ENCODE results near the gene SLC43A3.
A peak's percentile ranks its signal among the peaks of the same experiment; 100 is the strongest.
"Not testable (repeated sequence)": the region's sequence is repeated elsewhere in the genome, so short reads cannot be mapped to it uniquely, and the experiment has no call there.

The SLC43A3 gene

DNA sequence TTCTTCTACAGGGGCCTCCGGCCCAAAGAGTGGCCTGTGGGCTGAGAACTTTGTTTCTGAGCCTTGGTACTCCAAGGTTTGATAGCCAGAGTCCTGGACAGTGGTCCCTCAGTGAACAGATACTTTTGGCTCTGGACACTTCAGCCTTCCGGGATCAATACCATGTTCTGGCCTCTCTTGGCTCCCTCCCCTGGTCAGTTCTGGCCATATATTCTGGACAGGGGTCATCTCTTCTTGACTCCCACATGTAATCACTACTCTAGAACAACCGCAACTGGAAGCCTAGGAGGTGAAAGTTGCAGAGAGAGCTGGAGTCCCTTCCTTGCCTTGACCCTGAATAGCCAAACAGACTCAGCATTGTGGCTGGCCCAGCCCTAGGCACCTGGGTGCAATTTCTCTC is 35.7 kb upstream of the SLC43A3 start:
- Mint-ChIP-seq H3K27me3 (peaks cover 14% of the 10 kb centered on the region), H3K4me3 (peak overlapping the region; percentile 19), H3K4me1 (peaks cover 16% of the 10 kb centered on the region), H3K36me3 (no peaks in the 10 kb centered on the region), H3K9me3 (no peaks in the 10 kb centered on the region), H3K27ac (no peak overlapping the region)

GRCh38 chr11:57461841-57462489 is 35.0 kb upstream of the SLC43A3 start:
- H3K36me3 Mint-ChIP-seq = no peaks in the 10 kb centered on the region
- H3K27me3 Mint-ChIP-seq = peaks cover 14% of the 10 kb centered on the region
- peaks cover 23% of the 10 kb centered on the region for H3K4me1 Mint-ChIP-seq
- no peaks in the 10 kb centered on the region for H3K9me3 Mint-ChIP-seq
- peak overlapping the region; percentile 55 for H3K4me3 Mint-ChIP-seq
- H3K27ac Mint-ChIP-seq = no peak overlapping the region

DNA sequence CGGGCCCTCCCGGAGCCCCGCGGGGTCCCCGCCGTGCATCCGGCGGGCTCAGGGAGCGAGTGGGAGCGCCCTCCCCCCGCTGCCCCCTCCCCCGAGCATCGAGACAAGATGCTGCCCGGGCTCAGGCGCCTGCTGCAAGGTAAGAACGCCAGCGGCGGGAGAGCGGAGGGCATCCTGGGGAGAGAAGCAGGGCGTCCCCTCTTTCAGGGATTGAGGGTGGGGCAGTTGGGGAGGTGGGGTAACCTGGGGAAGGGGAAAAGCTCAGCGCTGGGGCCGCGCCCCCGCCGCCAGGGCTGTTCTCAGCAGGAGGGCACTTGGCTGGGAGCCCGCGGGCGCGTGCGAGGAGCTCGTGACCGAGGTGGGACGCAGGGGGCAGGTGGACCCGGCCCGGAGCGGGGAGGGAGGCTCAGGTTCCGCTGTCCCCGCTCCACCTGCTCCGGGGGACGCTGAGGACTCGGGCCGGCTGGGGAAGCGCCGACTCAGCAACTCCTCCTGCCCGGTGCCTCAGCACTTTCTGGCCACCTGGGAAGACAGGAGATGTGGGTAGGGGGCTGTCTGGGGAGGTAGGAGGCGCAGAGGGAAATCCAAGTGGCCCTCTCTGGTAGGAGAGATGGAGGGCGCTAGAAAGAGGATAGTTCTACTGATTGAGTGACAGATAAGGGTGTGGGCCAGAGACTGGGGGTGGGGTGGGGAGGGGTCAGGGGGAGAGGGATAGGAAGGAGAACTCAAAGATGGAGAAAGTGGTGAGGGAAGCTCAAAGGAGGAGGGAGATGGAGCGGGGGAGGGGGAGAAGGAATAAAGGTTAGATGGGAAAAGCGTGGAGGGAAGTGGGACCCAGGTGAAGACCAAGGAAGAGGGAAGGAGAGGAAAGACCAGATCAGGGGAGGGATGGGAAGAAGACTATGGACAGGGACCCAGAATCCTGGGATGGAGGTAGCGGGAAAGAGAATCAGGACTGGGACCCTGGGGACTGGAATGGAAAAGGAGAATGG is 34.1 kb upstream of the SLC43A3 start:
- peak overlapping the region; percentile 55 for H3K4me3 Mint-ChIP-seq
- H3K27ac Mint-ChIP-seq = no peak overlapping the region
- no peaks in the 10 kb centered on the region for H3K9me3 Mint-ChIP-seq
- H3K4me1 Mint-ChIP-seq = peaks cover 25% of the 10 kb centered on the region
- no peaks in the 10 kb centered on the region for H3K36me3 Mint-ChIP-seq
- peaks cover 14% of the 10 kb centered on the region for H3K27me3 Mint-ChIP-seq

DNA sequence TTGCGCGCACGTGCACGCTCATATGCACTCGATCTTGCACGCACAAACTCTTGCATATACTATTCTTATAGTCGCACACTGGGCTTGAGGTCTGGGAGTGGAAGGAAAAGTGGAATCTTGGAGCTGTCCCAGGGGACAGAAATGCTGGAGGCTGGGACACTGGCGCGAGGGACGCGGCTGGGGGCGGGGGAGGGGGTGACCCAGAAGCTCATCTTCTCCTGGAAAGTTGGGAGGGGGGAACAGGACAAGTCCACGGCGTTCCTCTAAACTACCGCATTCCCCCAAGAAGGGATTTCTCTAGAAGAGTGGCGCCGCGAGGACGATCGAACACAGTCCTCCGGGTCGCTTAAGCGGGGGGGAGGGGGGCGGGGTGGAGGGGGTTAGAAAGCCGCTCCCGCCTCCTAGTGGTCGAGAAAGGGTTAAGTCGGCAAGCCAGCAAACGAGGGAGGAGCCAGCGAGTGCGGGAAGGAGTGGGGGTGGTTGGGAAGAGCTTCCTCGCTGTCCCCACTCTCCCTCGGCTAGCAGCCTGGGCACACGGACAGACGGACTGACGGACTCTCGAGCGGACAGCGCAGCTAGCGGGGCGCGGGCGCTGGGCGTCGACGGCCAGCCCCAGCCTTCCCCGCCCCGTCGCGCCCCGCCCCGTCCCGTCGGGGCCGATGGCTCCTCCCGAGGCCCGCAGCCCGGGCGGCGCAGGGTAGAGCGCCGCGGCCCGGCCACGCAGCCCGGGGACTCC is 33.3 kb upstream of the SLC43A3 start, which contains the start of gene RTN4RL2:
TSS of gene RTN4RL2 (plus strand) at position 507 of the 736 bp plus-strand sequence. CDS start 338 bp downstream, outside the sequence.
- Mint-ChIP-seq H3K4me1 (peaks cover 25% of the 10 kb centered on the region), H3K27me3 (peaks cover 14% of the 10 kb centered on the region), H3K36me3 (no peaks in the 10 kb centered on the region), H3K9me3 (no peaks in the 10 kb centered on the region), H3K4me3 (peak within 1 kb of the TSS; percentile 72), H3K27ac (peak within 1 kb of the TSS; percentile 9)

DNA sequence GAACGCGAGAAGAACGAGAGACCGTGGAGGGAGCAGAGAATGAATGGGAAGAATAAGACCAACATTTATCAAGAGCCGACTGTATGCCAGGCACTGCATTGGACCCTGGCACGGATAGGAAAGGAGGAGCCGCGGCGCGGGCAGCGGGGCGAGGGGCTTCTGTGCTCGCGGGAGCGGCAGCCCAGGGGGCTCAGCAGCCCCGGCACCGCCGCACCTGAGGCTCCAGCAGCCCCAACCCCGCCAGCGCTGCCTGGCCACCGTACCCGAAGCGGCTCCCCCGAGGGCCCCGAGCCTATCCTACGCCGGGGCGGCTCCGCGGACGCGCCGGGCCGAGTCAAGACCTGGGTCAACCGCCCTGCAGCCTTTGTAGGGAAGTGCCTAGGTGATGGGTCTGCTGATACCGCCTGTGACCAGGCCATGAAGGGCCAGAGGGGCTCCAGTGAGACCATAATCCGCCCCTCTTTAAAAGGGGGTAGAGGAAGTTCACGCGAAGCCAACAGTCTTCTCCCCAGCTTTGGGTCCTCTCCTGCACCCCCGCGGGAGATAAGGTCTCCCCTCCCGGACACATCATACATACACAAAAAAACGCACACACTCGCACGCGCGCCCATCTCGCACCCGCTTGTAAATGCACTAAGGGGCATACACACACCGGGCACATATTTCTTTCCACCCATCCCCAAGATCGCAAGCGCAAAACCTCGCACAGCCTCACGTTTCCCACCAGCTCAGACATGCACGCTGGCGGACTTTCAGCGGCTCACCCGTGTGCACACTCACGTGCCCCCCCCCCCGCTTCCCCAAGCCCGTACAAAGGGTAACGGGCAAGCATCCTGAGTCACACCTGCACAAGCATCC is 32.5 kb upstream of the SLC43A3 start:
- H3K4me1 Mint-ChIP-seq = peaks cover 25% of the 10 kb centered on the region
- peaks cover 14% of the 10 kb centered on the region for H3K27me3 Mint-ChIP-seq
- peak overlapping the region; percentile 68 for H3K27ac Mint-ChIP-seq
- no peaks in the 10 kb centered on the region for H3K9me3 Mint-ChIP-seq
- H3K4me3 Mint-ChIP-seq = peak overlapping the region; percentile 91
- no peaks in the 10 kb centered on the region for H3K36me3 Mint-ChIP-seq

GRCh38 chr11:57458410-57459163 is 31.7 kb upstream of the SLC43A3 start:
- Mint-ChIP-seq H3K36me3 (no peaks in the 10 kb centered on the region), H3K27ac (peak overlapping the region; percentile 68), H3K27me3 (peaks cover 14% of the 10 kb centered on the region), H3K4me1 (peaks cover 25% of the 10 kb centered on the region), H3K9me3 (no peaks in the 10 kb centered on the region), H3K4me3 (peak overlapping the region; percentile 91)

DNA sequence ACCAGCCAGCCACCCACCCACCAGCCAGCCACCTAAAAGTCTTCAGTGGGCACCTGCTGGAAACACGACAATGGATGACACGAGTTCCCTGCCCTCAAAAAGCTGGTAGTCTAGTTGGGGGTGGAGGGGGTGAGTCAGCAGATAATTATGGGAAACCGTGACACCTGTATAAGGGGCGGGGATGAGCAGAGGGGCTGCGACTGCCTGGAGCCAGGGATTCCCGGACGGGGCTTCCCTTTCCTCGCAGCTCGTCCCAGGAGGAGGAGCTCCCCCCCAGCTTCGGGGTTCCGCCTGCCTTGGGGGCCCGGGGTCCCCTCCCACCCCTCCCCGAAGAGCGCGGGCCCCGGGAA is 31.1 kb upstream of the SLC43A3 start:
- Mint-ChIP-seq H3K27me3 (peaks cover 14% of the 10 kb centered on the region), H3K4me3 (peak overlapping the region; percentile 52)

GRCh38 chr11:57457643-57458023 is 30.7 kb upstream of the SLC43A3 start:
- no peaks in the 10 kb centered on the region for H3K9me3 Mint-ChIP-seq
- peak overlapping the region; percentile 52 for H3K4me3 Mint-ChIP-seq
- peaks cover 25% of the 10 kb centered on the region for H3K4me1 Mint-ChIP-seq
- H3K36me3 Mint-ChIP-seq = no peaks in the 10 kb centered on the region
- H3K27ac Mint-ChIP-seq = no peak overlapping the region
- peaks cover 13% of the 10 kb centered on the region for H3K27me3 Mint-ChIP-seq

More for the DNA sequence above, 31.1 kb upstream of the SLC43A3 start:
- Mint-ChIP-seq H3K4me1 (peaks cover 25% of the 10 kb centered on the region), H3K9me3 (no peaks in the 10 kb centered on the region), H3K27ac (no peak overlapping the region), H3K36me3 (no peaks in the 10 kb centered on the region)

GRCh38 chr11:57456960-57457642 is 30.2 kb upstream of the SLC43A3 start:
- Mint-ChIP-seq H3K4me1 (peaks cover 25% of the 10 kb centered on the region), H3K9me3 (no peaks in the 10 kb centered on the region), H3K4me3 (peak overlapping the region; percentile 52), H3K36me3 (no peaks in the 10 kb centered on the region), H3K27me3 (peaks cover 13% of the 10 kb centered on the region), H3K27ac (no peak overlapping the region)

DNA sequence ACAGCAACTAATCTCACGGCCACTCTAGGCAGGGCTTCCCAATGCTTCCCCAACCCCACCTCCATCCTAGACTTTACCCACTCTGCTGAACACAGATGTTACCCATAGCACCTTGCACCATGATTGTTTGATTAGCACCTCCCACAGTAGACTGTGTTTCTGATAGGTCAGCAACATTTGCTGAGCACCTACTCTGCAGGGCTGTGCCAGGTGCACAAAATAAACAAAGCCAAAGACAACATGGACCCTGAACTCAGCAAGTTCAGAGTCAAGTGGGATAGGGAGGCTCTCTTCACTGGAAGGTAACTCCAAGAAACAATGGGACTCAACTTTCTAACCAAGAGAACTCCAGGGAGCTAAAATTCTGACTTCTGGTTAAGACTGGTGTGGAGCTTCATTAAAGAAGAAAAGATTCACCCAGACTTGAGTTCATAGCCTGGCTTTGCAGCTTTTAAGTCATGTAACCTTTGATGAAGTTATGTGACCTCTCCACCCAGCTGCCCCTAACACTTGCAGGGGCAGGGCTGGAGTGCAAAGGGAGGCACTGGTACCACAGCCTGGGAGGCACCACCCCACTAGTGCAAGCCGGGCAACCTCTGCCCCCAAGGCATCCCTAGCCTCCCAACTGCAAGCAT is 26.7 kb upstream of the SLC43A3 start:
- H3K36me3 Mint-ChIP-seq = no peaks in the 10 kb centered on the region
- H3K27ac Mint-ChIP-seq = no peak overlapping the region
- H3K9me3 Mint-ChIP-seq = no peaks in the 10 kb centered on the region
- peaks cover under 1% of the 10 kb centered on the region for H3K27me3 Mint-ChIP-seq
- no peak overlapping the region for H3K4me3 Mint-ChIP-seq
- H3K4me1 Mint-ChIP-seq = peaks cover 12% of the 10 kb centered on the region

GRCh38 chr11:57446055-57446454 is 19.1 kb upstream of the SLC43A3 start:
- no peaks in the 10 kb centered on the region for H3K27me3 Mint-ChIP-seq
- H3K4me1 Mint-ChIP-seq = no peaks in the 10 kb centered on the region
- no peaks in the 10 kb centered on the region for H3K36me3 Mint-ChIP-seq
- H3K9me3 Mint-ChIP-seq = no peaks in the 10 kb centered on the region
- no peak overlapping the region for H3K27ac Mint-ChIP-seq
- H3K4me3 Mint-ChIP-seq = no peak overlapping the region

DNA sequence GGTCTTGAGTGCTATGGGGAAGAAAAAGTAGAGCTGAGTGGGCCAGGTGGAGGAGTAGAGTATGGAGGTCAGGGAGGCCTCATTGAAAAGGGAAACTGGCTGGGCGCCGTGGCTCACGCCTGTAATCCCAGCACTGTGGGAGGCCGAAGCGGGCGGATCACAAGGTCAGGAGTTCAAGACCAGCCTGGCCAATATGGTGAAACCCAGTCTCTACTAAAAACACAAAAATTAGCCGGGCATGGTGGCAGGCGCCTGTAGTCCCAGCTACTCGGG is 18.1 kb upstream of the SLC43A3 start:
- not testable (repeated sequence) for H3K9me3 Mint-ChIP-seq, H3K27ac Mint-ChIP-seq, H3K4me1 Mint-ChIP-seq, H3K36me3 Mint-ChIP-seq, H3K27me3 Mint-ChIP-seq, H3K4me3 Mint-ChIP-seq

DNA sequence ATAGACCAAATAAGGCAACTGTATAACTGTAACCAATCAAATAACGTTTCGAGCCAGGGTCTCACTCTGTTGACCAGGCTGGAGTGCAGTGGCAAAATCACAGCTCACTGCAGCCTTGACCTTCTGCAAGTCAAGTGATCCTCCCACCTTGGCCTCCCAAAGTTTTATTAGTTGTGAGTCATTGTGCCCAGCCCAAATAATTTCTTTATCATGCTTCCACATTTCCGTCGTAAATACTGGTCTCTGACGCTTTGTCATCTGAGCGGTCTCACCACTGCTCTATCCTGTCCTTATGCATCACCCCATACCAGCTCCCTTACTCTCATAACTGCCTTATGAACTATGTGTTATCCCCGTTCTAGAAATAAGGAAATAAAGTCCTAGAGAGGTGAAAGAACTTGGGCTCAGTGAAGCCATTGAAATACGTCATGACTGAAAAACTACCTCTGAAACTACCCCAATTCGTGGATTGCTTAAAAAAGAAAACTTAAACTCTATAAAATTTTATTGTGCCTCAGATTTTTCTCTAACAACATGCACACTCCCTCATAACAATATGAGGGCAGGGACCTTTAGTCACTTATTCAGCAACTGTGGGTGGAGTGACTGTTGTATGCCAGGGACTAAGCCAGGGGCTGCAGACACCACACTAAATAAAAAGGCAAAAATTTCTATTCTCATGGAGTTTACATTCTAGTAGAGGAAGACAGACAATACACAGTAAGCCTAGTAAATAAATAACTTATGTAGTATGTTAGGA is 17.6 kb upstream of the SLC43A3 start:
- H3K27me3 Mint-ChIP-seq = no peaks in the 10 kb centered on the region
- H3K9me3 Mint-ChIP-seq = no peaks in the 10 kb centered on the region
- H3K4me1 Mint-ChIP-seq = no peaks in the 10 kb centered on the region
- H3K36me3 Mint-ChIP-seq = no peaks in the 10 kb centered on the region
- no peak overlapping the region for H3K4me3 Mint-ChIP-seq
- no peak overlapping the region for H3K27ac Mint-ChIP-seq

Measured in activated naive CD4-positive, alpha-beta T cell treated with anti-CD3 and anti-CD28 coated beads, Interleukin-2, amount 50 U/mL, for 24 hours (primary cell).